ENCODE measurements around the gene SATB1.

The SATB1 gene

GRCh38 chr3:18423401-18424212 lies 1.5 kb downstream of the SATB1 start:
- peak; percentile 63 for DNase-seq (ENCODE audit: low read depth)
- TF ChIP-seq MYC (IDR thresholded peaks at IDR 0.05; ENCODE audit: low read depth, low read length): 0 out of 2 replicates have a peak, but pooled peaks have one; percentile 34
- peak; percentile 46 for TF ChIP-seq MAX (IDR thresholded peaks at IDR 0.05; ENCODE audit: low read depth, low read length)
- TF ChIP-seq POLR2A (IDR thresholded peaks at IDR 0.05; ENCODE audit: extremely low read depth, insufficient read length): no peak
- TF ChIP-seq CTCF (IDR thresholded peaks at IDR 0.05; ENCODE audit: low read depth, low read length): no peak
- peak overlapping the region; percentile 72 for H3K4me3 ChIP-seq (ENCODE audit: low read depth, low read length)

- peak overlapping the region; percentile 72 for H3K4me3 ChIP-seq (ENCODE audit: low read depth, low read length)
- DNase-seq (ENCODE audit: low read depth): peak; percentile 14
- TF ChIP-seq MAX (IDR thresholded peaks at IDR 0.05; ENCODE audit: low read depth, low read length) (no peak), CTCF (IDR thresholded peaks at IDR 0.05; ENCODE audit: low read depth, low read length) (no peak), MYC (IDR thresholded peaks at IDR 0.05; ENCODE audit: low read depth, low read length) (no peak), POLR2A (IDR thresholded peaks at IDR 0.05; ENCODE audit: extremely low read depth, insufficient read length) (no peak)
Measured at GRCh38 chr3:18422972-18423371, 2.2 kb downstream of the SATB1 start.

- no peak for DNase-seq (ENCODE audit: low read depth)
Measured at GRCh38 chr3:18420555-18420954, 4.6 kb downstream of the SATB1 start.

GRCh38 chr3:18419232-18419631 lies 5.9 kb downstream of the SATB1 start:
- TF ChIP-seq MAX (IDR thresholded peaks at IDR 0.05; ENCODE audit: low read depth, low read length) (no peak), MYC (IDR thresholded peaks at IDR 0.05; ENCODE audit: low read depth, low read length) (no peak), CTCF (IDR thresholded peaks at IDR 0.05; ENCODE audit: low read depth, low read length) (no peak), POLR2A (IDR thresholded peaks at IDR 0.05; ENCODE audit: extremely low read depth, insufficient read length) (no peak)
- H3K4me3 ChIP-seq (ENCODE audit: low read depth, low read length): no peak overlapping the region
- DNase-seq (ENCODE audit: low read depth): no peak

More at GRCh38 chr3:18420555-18420954, 4.6 kb downstream of the SATB1 start:
- no peak overlapping the region for H3K4me3 ChIP-seq (ENCODE audit: low read depth, low read length)
- no peak for TF ChIP-seq CTCF (IDR thresholded peaks at IDR 0.05; ENCODE audit: low read depth, low read length)
- no peak for TF ChIP-seq MYC (IDR thresholded peaks at IDR 0.05; ENCODE audit: low read depth, low read length)
- TF ChIP-seq MAX (IDR thresholded peaks at IDR 0.05; ENCODE audit: low read depth, low read length): no peak
- no peak for TF ChIP-seq POLR2A (IDR thresholded peaks at IDR 0.05; ENCODE audit: extremely low read depth, insufficient read length)

GRCh38 chr3:18417904-18418572 lies 7.1 kb downstream of the SATB1 start:
- no peak for TF ChIP-seq POLR2A (IDR thresholded peaks at IDR 0.05; ENCODE audit: extremely low read depth, insufficient read length)
- TF ChIP-seq CTCF (IDR thresholded peaks at IDR 0.05; ENCODE audit: low read depth, low read length): no peak
- no peak for TF ChIP-seq MYC (IDR thresholded peaks at IDR 0.05; ENCODE audit: low read depth, low read length)
- TF ChIP-seq MAX (IDR thresholded peaks at IDR 0.05; ENCODE audit: low read depth, low read length): no peak
- no peak for DNase-seq (ENCODE audit: low read depth)
- no peak overlapping the region for H3K4me3 ChIP-seq (ENCODE audit: low read depth, low read length)

Measured in NB4 (cell line).